Measurements from ENCODE around the gene ESRRA. TPM values are rescaled to one million over a fixed set of nuclear protein-coding genes. Genes with fewer than 3 reads are reported as not detected.

Gene ESRRA
- total and polyA plus RNA-seq, 9 of the 15 experiments (the other 6 are each of a cell fraction or from before 2014, with no cell fraction given), result 0.27 to 89.7 (median 23.7) TPM

DNA sequence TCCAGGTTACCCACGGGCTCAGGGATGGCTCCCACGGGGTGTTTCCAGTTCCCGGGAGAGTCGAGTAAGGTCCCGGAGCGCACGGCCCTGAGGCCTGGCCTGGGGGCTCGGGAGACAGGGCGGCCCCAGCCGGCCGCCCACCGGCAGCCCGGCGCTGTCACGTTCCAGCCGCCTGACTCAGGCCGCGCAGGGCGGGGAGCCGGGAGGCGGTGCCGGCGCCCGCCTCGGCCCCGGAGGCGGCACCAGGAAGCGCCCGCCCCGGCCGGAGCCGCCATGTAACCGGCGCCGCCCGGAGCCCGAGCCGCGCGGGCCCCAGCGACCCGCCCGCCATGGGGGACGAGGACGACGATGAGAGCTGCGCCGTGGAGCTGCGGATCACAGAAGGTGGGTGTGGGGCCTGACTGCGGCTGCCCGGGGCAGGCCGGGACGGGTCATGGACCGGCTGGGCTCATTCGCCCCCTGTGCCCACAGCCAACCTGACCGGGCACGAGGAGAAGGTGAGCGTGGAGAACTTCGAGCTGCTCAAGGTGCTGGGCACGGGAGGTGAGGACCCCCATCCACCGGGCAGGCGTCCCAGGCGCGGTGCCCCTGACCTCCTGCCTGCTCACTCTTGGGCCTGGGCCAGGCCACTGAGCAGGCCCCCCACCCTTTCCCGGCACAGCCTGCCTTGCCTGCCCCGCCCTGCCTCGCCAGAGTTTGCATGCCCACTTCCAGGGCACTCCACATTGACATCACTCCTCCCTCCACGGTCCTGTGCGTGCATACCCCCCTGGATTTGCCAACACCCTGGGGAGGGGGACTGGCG lies 53.8 kb downstream of the ESRRA start, which contains the start of gene RPS6KA4 (continued):
- TF ChIP-seq ZBTB1 (CRISPR knock-in tag; IDR thresholded peaks at IDR 0.05; ENCODE audit: borderline replicate concordance, low read depth), result 0 out of 2 replicates have a peak, but pooled peaks have one; percentile 16
- TF ChIP-seq NR2C2 (CRISPR knock-in tag; IDR thresholded peaks at IDR 0.05), result no peak
- 0 out of 2 replicates have a peak, but pooled peaks have one; percentile 35 for TF ChIP-seq NR2C2 (tag; IDR thresholded peaks at IDR 0.05)
- peak; percentile 39 for TF ChIP-seq RBBP5 (IDR thresholded peaks at IDR 0.05; ENCODE audit: borderline replicate concordance, insufficient read depth, low read length, poor library complexity, severe bottlenecking)
- no peak for TF ChIP-seq HNRNPUL1 (IDR thresholded peaks at IDR 0.05; ENCODE audit: low read length)
- TF ChIP-seq, protein P1, sequence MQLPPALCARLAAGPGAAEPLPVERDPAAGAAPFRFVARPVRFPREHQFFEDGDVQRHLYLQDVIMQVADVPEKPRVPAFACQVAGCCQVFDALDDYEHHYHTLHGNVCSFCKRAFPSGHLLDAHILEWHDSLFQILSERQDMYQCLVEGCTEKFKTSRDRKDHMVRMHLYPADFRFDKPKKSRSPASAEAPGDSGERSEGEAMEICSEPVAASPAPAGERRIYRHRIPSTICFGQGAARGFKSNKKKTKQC (CRISPR knock-in tag; IDR thresholded peaks at IDR 0.05), result peak; percentile 36; the same call in 1 of the 2 replicates
- TF ChIP-seq GABPA (tag; conservative IDR thresholded peaks at IDR 0.05; ENCODE audit: low read depth), result peak; percentile 42; the same call in 1 of the 2 replicates
- peak; percentile 40; the same call in 1 of the 2 replicates for TF ChIP-seq TARDBP (IDR thresholded peaks at IDR 0.05)
- no peak for TF ChIP-seq MEF2D (tag; conservative IDR thresholded peaks at IDR 0.05; ENCODE audit: low read depth)
- TF ChIP-seq, protein P2, sequence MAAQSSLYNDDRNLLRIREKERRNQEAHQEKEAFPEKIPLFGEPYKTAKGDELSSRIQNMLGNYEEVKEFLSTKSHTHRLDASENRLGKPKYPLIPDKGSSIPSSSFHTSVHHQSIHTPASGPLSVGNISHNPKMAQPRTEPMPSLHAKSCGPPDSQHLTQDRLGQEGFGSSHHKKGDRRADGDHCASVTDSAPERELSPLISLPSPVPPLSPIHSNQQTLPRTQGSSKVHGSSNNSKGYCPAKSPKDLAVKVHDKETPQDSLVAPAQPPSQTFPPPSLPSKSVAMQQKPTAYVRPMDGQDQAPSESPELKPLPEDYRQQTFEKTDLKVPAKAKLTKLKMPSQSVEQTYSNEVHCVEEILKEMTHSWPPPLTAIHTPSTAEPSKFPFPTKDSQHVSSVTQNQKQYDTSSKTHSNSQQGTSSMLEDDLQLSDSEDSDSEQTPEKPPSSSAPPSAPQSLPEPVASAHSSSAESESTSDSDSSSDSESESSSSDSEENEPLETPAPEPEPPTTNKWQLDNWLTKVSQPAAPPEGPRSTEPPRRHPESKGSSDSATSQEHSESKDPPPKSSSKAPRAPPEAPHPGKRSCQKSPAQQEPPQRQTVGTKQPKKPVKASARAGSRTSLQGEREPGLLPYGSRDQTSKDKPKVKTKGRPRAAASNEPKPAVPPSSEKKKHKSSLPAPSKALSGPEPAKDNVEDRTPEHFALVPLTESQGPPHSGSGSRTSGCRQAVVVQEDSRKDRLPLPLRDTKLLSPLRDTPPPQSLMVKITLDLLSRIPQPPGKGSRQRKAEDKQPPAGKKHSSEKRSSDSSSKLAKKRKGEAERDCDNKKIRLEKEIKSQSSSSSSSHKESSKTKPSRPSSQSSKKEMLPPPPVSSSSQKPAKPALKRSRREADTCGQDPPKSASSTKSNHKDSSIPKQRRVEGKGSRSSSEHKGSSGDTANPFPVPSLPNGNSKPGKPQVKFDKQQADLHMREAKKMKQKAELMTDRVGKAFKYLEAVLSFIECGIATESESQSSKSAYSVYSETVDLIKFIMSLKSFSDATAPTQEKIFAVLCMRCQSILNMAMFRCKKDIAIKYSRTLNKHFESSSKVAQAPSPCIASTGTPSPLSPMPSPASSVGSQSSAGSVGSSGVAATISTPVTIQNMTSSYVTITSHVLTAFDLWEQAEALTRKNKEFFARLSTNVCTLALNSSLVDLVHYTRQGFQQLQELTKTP (IDR thresholded peaks at IDR 0.05; ENCODE audit: low read depth in 1 of 2, partially characterized antibody in 2 of 2), result no peak
- TF ChIP-seq ZNF274 (IDR thresholded peaks at IDR 0.05; ENCODE audit: borderline replicate concordance, low read depth, low read length), result no peak
- TF ChIP-seq PHF8 (IDR thresholded peaks at IDR 0.05; ENCODE audit: borderline replicate concordance, low read length), result peak; percentile 94; the same call in 1 of the 2 replicates
- TF ChIP-seq, protein P3, sequence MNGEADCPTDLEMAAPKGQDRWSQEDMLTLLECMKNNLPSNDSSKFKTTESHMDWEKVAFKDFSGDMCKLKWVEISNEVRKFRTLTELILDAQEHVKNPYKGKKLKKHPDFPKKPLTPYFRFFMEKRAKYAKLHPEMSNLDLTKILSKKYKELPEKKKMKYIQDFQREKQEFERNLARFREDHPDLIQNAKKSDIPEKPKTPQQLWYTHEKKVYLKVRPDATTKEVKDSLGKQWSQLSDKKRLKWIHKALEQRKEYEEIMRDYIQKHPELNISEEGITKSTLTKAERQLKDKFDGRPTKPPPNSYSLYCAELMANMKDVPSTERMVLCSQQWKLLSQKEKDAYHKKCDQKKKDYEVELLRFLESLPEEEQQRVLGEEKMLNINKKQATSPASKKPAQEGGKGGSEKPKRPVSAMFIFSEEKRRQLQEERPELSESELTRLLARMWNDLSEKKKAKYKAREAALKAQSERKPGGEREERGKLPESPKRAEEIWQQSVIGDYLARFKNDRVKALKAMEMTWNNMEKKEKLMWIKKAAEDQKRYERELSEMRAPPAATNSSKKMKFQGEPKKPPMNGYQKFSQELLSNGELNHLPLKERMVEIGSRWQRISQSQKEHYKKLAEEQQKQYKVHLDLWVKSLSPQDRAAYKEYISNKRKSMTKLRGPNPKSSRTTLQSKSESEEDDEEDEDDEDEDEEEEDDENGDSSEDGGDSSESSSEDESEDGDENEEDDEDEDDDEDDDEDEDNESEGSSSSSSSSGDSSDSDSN (IDR thresholded peaks at IDR 0.05; ENCODE audit: borderline replicate concordance in 1 of 2, low read depth in 2 of 2, low read length in 2 of 2), result peak; percentile 49 to 85; a peak in 2 of 4 replicates
- TF ChIP-seq ERF (CRISPR knock-in tag; IDR thresholded peaks at IDR 0.05), result peak; percentile 17; the same call in 1 of the 2 replicates
- TF ChIP-seq TAF1 (IDR thresholded peaks at IDR 0.05; ENCODE audit: control insufficient read depth, extremely low read depth, insufficient read depth, low read length, severe bottlenecking), result peak; percentile 57
- peak; percentile 86 for TF ChIP-seq CXXC5 (CRISPR knock-in tag; IDR thresholded peaks at IDR 0.05)
- TF ChIP-seq ZKSCAN1 (IDR thresholded peaks at IDR 0.05; ENCODE audit: low read depth, low read length), result 0 out of 2 replicates have a peak, but pooled peaks have one; percentile 17
- no peak for TF ChIP-seq SMC3 (conservative IDR thresholded peaks at IDR 0.05; ENCODE audit: insufficient read depth, low read depth, low read length)
- no peak for TF ChIP-seq RFX5 (IDR thresholded peaks at IDR 0.05; ENCODE audit: low read depth, low read length)
